Mesendoderm (in vitro differentiated cells): ENCODE results near the gene ZNF394.

ENCODE experiments used
- DNase-seq: peaks from one replicate; pipeline ENCODE4 v3.0.0; 2013
- H2AK5ac ChIP-seq: 2 replicates; pipeline ENCODE4 v1.6.1; 2013; ENCODE audit warnings: low read length, inconsistent platforms
- H2BK120ac ChIP-seq: 2 replicates; pipeline ENCODE4 v1.6.1; 2013; ENCODE audit warnings: low read depth, mild to moderate bottlenecking, low read length, moderate library complexity, mixed read lengths
- H2BK15ac ChIP-seq: replicated peaks from 2 replicates; pipeline ENCODE4 v1.6.1; 2013; ENCODE audit warnings: low read depth, mild to moderate bottlenecking, moderate library complexity
- H2BK5ac ChIP-seq: 2 replicates; pipeline ENCODE4 v1.6.1; 2013; ENCODE audit warnings: low read length, inconsistent platforms
- H3K18ac ChIP-seq: 2 replicates; pipeline ENCODE4 v1.6.1; 2013; ENCODE audit warnings: mild to moderate bottlenecking, low read length, mixed read lengths
- H3K23ac ChIP-seq: one replicate; pipeline ENCODE4 v1.6.1; 2013; ENCODE audit warnings: low read length
- H3K27ac ChIP-seq: 2 replicates; pipeline ENCODE4 v1.5.1; 2013; ENCODE audit warnings: low read depth, mild to moderate bottlenecking, inconsistent platforms, low read length, moderate library complexity
- H3K27me3 ChIP-seq: 2 replicates; pipeline ENCODE4 v1.6.1; 2013; ENCODE audit warnings: low read length, control low read depth, mild to moderate bottlenecking, inconsistent platforms; ENCODE audit not compliant: insufficient read depth, poor library complexity
- H3K36me3 ChIP-seq: 2 replicates; pipeline ENCODE4 v1.6.1; 2013; ENCODE audit warnings: low read length, inconsistent platforms; ENCODE audit not compliant: control insufficient read depth, insufficient read depth
- H3K4ac ChIP-seq: one replicate; pipeline ENCODE4 v1.6.1; 2013; ENCODE audit warnings: low read depth, mild to moderate bottlenecking, low read length, moderate library complexity
- H3K4me1 ChIP-seq: 2 replicates; pipeline ENCODE4 v1.6.1; 2013; ENCODE audit warnings: low read depth, low read length, inconsistent platforms; ENCODE audit not compliant: control insufficient read depth
- H3K4me2 ChIP-seq: 2 replicates; pipeline ENCODE4 v1.6.1; 2013; ENCODE audit warnings: low read length
- H3K4me3 ChIP-seq: 2 replicates; pipeline ENCODE4 v1.5.1; 2013; ENCODE audit warnings: mild to moderate bottlenecking, low read length
- H3K56ac ChIP-seq: one replicate; pipeline ENCODE4 v1.6.1; 2013; ENCODE audit warnings: low read length
- H3K79me1 ChIP-seq: 2 replicates; pipeline ENCODE4 v1.6.1; 2013; ENCODE audit warnings: low read length, inconsistent platforms
- H3K79me2 ChIP-seq: 2 replicates; pipeline ENCODE4 v1.6.1; 2013; ENCODE audit warnings: mild to moderate bottlenecking, low read length; ENCODE audit not compliant: control insufficient read depth, insufficient read depth
- H3K9ac ChIP-seq: 2 replicates; pipeline ENCODE4 v1.6.1; 2013; ENCODE audit warnings: low read length, inconsistent platforms
- H4K5ac ChIP-seq: one replicate; pipeline ENCODE4 v1.6.1; 2013; ENCODE audit warnings: low read length
- H4K8ac ChIP-seq: one replicate; pipeline ENCODE4 v1.6.1; 2013; ENCODE audit warnings: low read depth, mild to moderate bottlenecking, control low read depth, low read length, moderate library complexity
- WGBS: extraction: QIAGEN DNeasy Blood & Tissue Kit; methylation state at CpG from one replicate; pipeline ENCODE4 v1.1.7; 2013; ENCODE audit warnings: low lambda C conversion rate, missing lambda C conversion rate; ENCODE audit not compliant: insufficient coverage; ENCODE audit errors: extremely low coverage; 5-methylcytosine and 5-hydroxymethylcytosine counted together

The ZNF394 gene

GRCh38 chr7:99541212-99541611 lies 41.1 kb upstream of the ZNF394 start:
- Histone ChIP-seq H3K4me3 (no peak overlapping the region), H3K79me1 (no peaks in the 10 kb centered on the region), H2AK5ac (no peak overlapping the region), H2BK5ac (no peak overlapping the region), H4K8ac (no peak overlapping the region), H3K4me1 (no peaks in the 10 kb centered on the region), H3K23ac (no peak overlapping the region), H3K4me2 (no peak overlapping the region), H3K56ac (no peak overlapping the region), H3K9ac (no peak overlapping the region), H3K4ac (no peak overlapping the region), H3K18ac (no peak overlapping the region), H2BK15ac (no peak overlapping the region), H3K36me3 (no peaks in the 10 kb centered on the region), H3K27ac (no peak overlapping the region), H2BK120ac (no peak overlapping the region), H4K5ac (no peak overlapping the region), H3K79me2 (no peaks in the 10 kb centered on the region), H3K27me3 (no peaks in the 10 kb centered on the region)
- DNase-seq, result no peak
- no CpG with 5 or more reads among the region's 9 CpGs for WGBS

GRCh38 chr7:99540542-99540941 lies 40.5 kb upstream of the ZNF394 start:
- no peak overlapping the region for H3K27ac ChIP-seq
- no peaks in the 10 kb centered on the region for H3K4me1 ChIP-seq
- H3K36me3 ChIP-seq, result no peaks in the 10 kb centered on the region
- no peak overlapping the region for H3K23ac ChIP-seq
- H2AK5ac ChIP-seq, result no peak overlapping the region
- WGBS, result no CpG with 5 or more reads among the region's 5 CpGs
- no peak for DNase-seq
- no peak overlapping the region for H2BK120ac ChIP-seq
- no peaks in the 10 kb centered on the region for H3K27me3 ChIP-seq
- H3K18ac ChIP-seq, result no peak overlapping the region
- H3K79me2 ChIP-seq, result no peaks in the 10 kb centered on the region
- H3K79me1 ChIP-seq, result no peaks in the 10 kb centered on the region
- no peak overlapping the region for H3K4me2 ChIP-seq
- no peak overlapping the region for H3K4ac ChIP-seq
- H3K9ac ChIP-seq, result no peak overlapping the region
- H2BK15ac ChIP-seq, result no peak overlapping the region
- H4K5ac ChIP-seq, result no peak overlapping the region
- no peak overlapping the region for H2BK5ac ChIP-seq
- no peak overlapping the region for H4K8ac ChIP-seq
- H3K4me3 ChIP-seq, result no peak overlapping the region
- no peak overlapping the region for H3K56ac ChIP-seq

GRCh38 chr7:99539213-99539811 lies 39.2 kb upstream of the ZNF394 start:
- H2AK5ac ChIP-seq, result no peak overlapping the region
- WGBS, result no CpG with 5 or more reads among the region's 7 CpGs
- no peak overlapping the region for H3K4ac ChIP-seq
- H3K27ac ChIP-seq, result no peak overlapping the region
- H3K4me3 ChIP-seq, result no peak overlapping the region
- H3K27me3 ChIP-seq, result no peaks in the 10 kb centered on the region
- no peaks in the 10 kb centered on the region for H3K79me2 ChIP-seq
- no peak overlapping the region for H3K23ac ChIP-seq
- no peaks in the 10 kb centered on the region for H3K36me3 ChIP-seq
- H3K79me1 ChIP-seq, result no peaks in the 10 kb centered on the region
- no peak overlapping the region for H3K4me2 ChIP-seq
- no peak overlapping the region for H2BK120ac ChIP-seq
- H2BK5ac ChIP-seq, result no peak overlapping the region
- no peaks in the 10 kb centered on the region for H3K4me1 ChIP-seq
- H2BK15ac ChIP-seq, result no peak overlapping the region
- H3K9ac ChIP-seq, result no peak overlapping the region
- DNase-seq, result no peak
- no peak overlapping the region for H3K56ac ChIP-seq
- no peak overlapping the region for H4K8ac ChIP-seq
- no peak overlapping the region for H4K5ac ChIP-seq
- no peak overlapping the region for H3K18ac ChIP-seq

- peaks cover 13% of the 10 kb centered on the region for H3K36me3 ChIP-seq
- no peak for DNase-seq
- no peak overlapping the region for H2BK15ac ChIP-seq
- H4K8ac ChIP-seq, result no peak overlapping the region
- no peak overlapping the region for H2BK120ac ChIP-seq
- H3K4ac ChIP-seq, result no peak overlapping the region
- no peak overlapping the region for H3K9ac ChIP-seq
- H3K4me2 ChIP-seq, result no peak overlapping the region
- H3K27me3 ChIP-seq, result no peaks in the 10 kb centered on the region
- H3K56ac ChIP-seq, result no peak overlapping the region
- no peaks in the 10 kb centered on the region for H3K79me1 ChIP-seq
- H3K4me1 ChIP-seq, result no peaks in the 10 kb centered on the region
- no peak overlapping the region for H4K5ac ChIP-seq
- no peak overlapping the region for H2AK5ac ChIP-seq
- no peak overlapping the region for H2BK5ac ChIP-seq
- H3K18ac ChIP-seq, result no peak overlapping the region
- WGBS, result no CpG with 5 or more reads among the region's 2 CpGs
- no peaks in the 10 kb centered on the region for H3K79me2 ChIP-seq
- no peak overlapping the region for H3K4me3 ChIP-seq
- H3K23ac ChIP-seq, result no peak overlapping the region
- no peak overlapping the region for H3K27ac ChIP-seq
Observed at GRCh38 chr7:99535667-99536066, 35.6 kb upstream of the ZNF394 start.

- H3K79me1 ChIP-seq, result no peaks in the 10 kb centered on the region
- no peak overlapping the region for H2BK120ac ChIP-seq
- H3K27ac ChIP-seq, result no peak overlapping the region
- peaks cover 16% of the 10 kb centered on the region for H3K36me3 ChIP-seq
- H2BK15ac ChIP-seq, result no peak overlapping the region
- no peak overlapping the region for H3K4ac ChIP-seq
- H3K4me3 ChIP-seq, result peak overlapping the region; percentile 34
- H2BK5ac ChIP-seq, result no peak overlapping the region
- no peaks in the 10 kb centered on the region for H3K4me1 ChIP-seq
- H4K8ac ChIP-seq, result no peak overlapping the region
- H3K9ac ChIP-seq, result no peak overlapping the region
- peak; percentile 33 for DNase-seq
- H3K4me2 ChIP-seq, result no peak overlapping the region
- H3K18ac ChIP-seq, result no peak overlapping the region
- H3K79me2 ChIP-seq, result no peaks in the 10 kb centered on the region
- no CpG with 5 or more reads among the region's 12 CpGs for WGBS
- H3K56ac ChIP-seq, result no peak overlapping the region
- H4K5ac ChIP-seq, result no peak overlapping the region
- no peaks in the 10 kb centered on the region for H3K27me3 ChIP-seq
- H2AK5ac ChIP-seq, result no peak overlapping the region
- H3K23ac ChIP-seq, result no peak overlapping the region
Observed at GRCh38 chr7:99531354-99531765, 31.3 kb upstream of the ZNF394 start.
